HG03521 (cell line): Measurements from ENCODE around the gene KMO.

ENCODE experiments used
- ATAC-seq: cut with Tn5 transposase; IDR thresholded peaks from one replicate; pipeline ENCODE4 v1.9.1; 2021; ENCODE audit warnings: mild to moderate bottlenecking, moderate library complexity; ENCODE audit not compliant: unreplicated experiment

KMO gene

GRCh38 chr1:241532162-241532531 is at the start of gene KMO:
KMO (plus strand) TSS chr1:241532378; CDS start chr1:241532445, 67 bp downstream.
- ATAC-seq = peak; percentile 25

GRCh38 chr1:241482761-241483250 is 49.4 kb upstream of the KMO start:
- no peak for ATAC-seq

GRCh38 chr1:241485145-241485544 is 47.0 kb upstream of the KMO start:
- peak; percentile 45 for ATAC-seq

GRCh38 chr1:241485554-241485992 is 46.6 kb upstream of the KMO start:
- ATAC-seq = peak; percentile 54

- no peak for ATAC-seq
Observed at GRCh38 chr1:241488739-241489138, 43.4 kb upstream of the KMO start.

- ATAC-seq = no peak
Observed at GRCh38 chr1:241495741-241496140, 36.4 kb upstream of the KMO start.

- no peak for ATAC-seq
Observed at GRCh38 chr1:241499910-241500309, 32.3 kb upstream of the KMO start.

GRCh38 chr1:241503444-241503843 is 28.7 kb upstream of the KMO start:
- ATAC-seq = no peak

- ATAC-seq = no peak
Observed at GRCh38 chr1:241507189-241507863, 24.9 kb upstream of the KMO start.

GRCh38 chr1:241513378-241513777 is 18.8 kb upstream of the KMO start:
- no peak for ATAC-seq

GRCh38 chr1:241518476-241519307 is 13.5 kb upstream of the KMO start:
- ATAC-seq = peak; percentile 23

GRCh38 chr1:241519308-241520079 is 12.7 kb upstream of the KMO start, which contains the start of gene FH:
FH (minus strand) TSS chr1:241519755; CDS start chr1:241519722, 33 bp downstream.
- ATAC-seq = peak; percentile 98

GRCh38 chr1:241520080-241520465 is 12.1 kb upstream of the KMO start:
- ATAC-seq = no peak

GRCh38 chr1:241521718-241522117 is 10.5 kb upstream of the KMO start:
- ATAC-seq = no peak

- ATAC-seq = no peak
Observed at GRCh38 chr1:241525026-241525425, 7.2 kb upstream of the KMO start.

GRCh38 chr1:241527146-241527545 is 5.0 kb upstream of the KMO start:
- ATAC-seq = no peak

GRCh38 chr1:241531195-241532161 is 700 bp upstream of the KMO start:
- peak; percentile 63 for ATAC-seq

GRCh38 chr1:241532864-241533263 is 686 bp downstream of the KMO start:
- ATAC-seq = peak; percentile 57

GRCh38 chr1:241533326-241534115 is 1.3 kb downstream of the KMO start:
- peak; percentile 25 for ATAC-seq
